SK-N-SH treated with all-trans-retinoic acid at 6 μM for 48 hours (cell line): Measurements from ENCODE around the gene RNF157.

Experiments
- ATAC-seq: fragments of 200-7000 bp; cut with Tn5 transposase; 3 replicates; pipeline ENCODE4 v1.9.1; 2020; ENCODE audit warnings: mild to moderate bottlenecking, moderate library complexity
- ARNTL ChIP-seq: fragments of 450-650 bp; formaldehyde crosslinking; IDR thresholded peaks from 2 replicates; pipeline ENCODE4 v1.5.0; 2020; ENCODE audit warnings: low read depth, mild to moderate bottlenecking, moderate library complexity, borderline replicate concordance
- BACH2 ChIP-seq: fragments of 250-450 bp; sonication (Bioruptor Pico); IDR thresholded peaks from 2 replicates; pipeline ENCODE4 v1.9.0; 2021; ENCODE audit warnings: mild to moderate bottlenecking, borderline replicate concordance
- CSDC2 ChIP-seq: fragments of 250-450 bp; sonication (Bioruptor Pico); IDR thresholded peaks from 2 replicates; pipeline ENCODE4 v1.5.0; 2020; ENCODE audit warnings: mild to moderate bottlenecking, moderate library complexity
- ESRRG ChIP-seq: fragments of 250-450 bp; sonication (Bioruptor Pico); IDR thresholded peaks from 2 replicates; pipeline ENCODE4 v1.6.1; 2021; ENCODE audit warnings: mild to moderate bottlenecking
- GLIS3 ChIP-seq: fragments of 250-450 bp; sonication (Bioruptor Pico); IDR thresholded peaks from 2 replicates; pipeline ENCODE4 v1.5.0; 2020; ENCODE audit warnings: mild to moderate bottlenecking, moderate library complexity
- ISL1 ChIP-seq: fragments of 250-450 bp; sonication (Bioruptor Pico); IDR thresholded peaks from 2 replicates; pipeline ENCODE4 v2.1.2; 2022; ENCODE audit warnings: mild to moderate bottlenecking, moderate library complexity
- OSR1 ChIP-seq: fragments of 250-450 bp; sonication (Bioruptor Pico); IDR thresholded peaks from 2 replicates; pipeline ENCODE4 v1.8.0; 2022; ENCODE audit warnings: moderate library complexity, mild to moderate bottlenecking, inconsistent platforms
- PPARA ChIP-seq: fragments of 250-450 bp; sonication (Bioruptor Pico); IDR thresholded peaks from 2 replicates; pipeline ENCODE4 v1.5.0; 2020; ENCODE audit warnings: mild to moderate bottlenecking, borderline replicate concordance
- RARB ChIP-seq: fragments of 250-450 bp; sonication (Bioruptor Pico); IDR thresholded peaks from 2 replicates; pipeline ENCODE4 v1.8.0; 2021; ENCODE audit warnings: mild to moderate bottlenecking, moderate library complexity
- SNAI2 ChIP-seq: fragments of 250-450 bp; sonication (Bioruptor Pico); IDR thresholded peaks from 2 replicates; pipeline ENCODE4 v1.5.0; 2020; ENCODE audit warnings: mild to moderate bottlenecking, moderate library complexity
- TCF4 ChIP-seq: fragments of 250-450 bp; sonication (Bioruptor Pico); IDR thresholded peaks from 2 replicates; pipeline ENCODE4 v1.8.0; 2021; ENCODE audit warnings: mild to moderate bottlenecking, moderate library complexity, borderline replicate concordance
- TOX ChIP-seq: fragments of 250-450 bp; sonication (Bioruptor Pico); IDR thresholded peaks from 2 replicates; pipeline ENCODE4 v1.8.0; 2021; ENCODE audit warnings: mild to moderate bottlenecking, moderate library complexity, borderline replicate concordance
- ZC3H10 ChIP-seq: fragments of 250-450 bp; sonication (Bioruptor Pico); IDR thresholded peaks from 2 replicates; pipeline ENCODE4 v1.5.1; 2021; ENCODE audit warnings: mild to moderate bottlenecking, moderate library complexity
- ZFP3 ChIP-seq: fragments of 250-450 bp; sonication (Bioruptor Pico); IDR thresholded peaks from 2 replicates; pipeline ENCODE4 v1.5.0; 2020; ENCODE audit warnings: mild to moderate bottlenecking, moderate library complexity
- ZFP30 ChIP-seq: fragments of 450-650 bp; formaldehyde crosslinking; IDR thresholded peaks from 2 replicates; pipeline ENCODE4 v1.5.0; 2022; ENCODE audit warnings: mild to moderate bottlenecking, moderate library complexity
- ZNF565 ChIP-seq: fragments of 450-650 bp; formaldehyde crosslinking; conservative IDR thresholded peaks from 2 replicates; pipeline ENCODE4 v1.5.0; 2020; ENCODE audit warnings: low read depth, mild to moderate bottlenecking, moderate library complexity
- ZNF70 ChIP-seq: fragments of 450-650 bp; formaldehyde crosslinking; IDR thresholded peaks from 2 replicates; pipeline ENCODE4 v1.5.0; 2020; ENCODE audit warnings: mild to moderate bottlenecking, moderate library complexity
- ZNF8 ChIP-seq: fragments of 450-650 bp; formaldehyde crosslinking; IDR thresholded peaks from 2 replicates; pipeline ENCODE4 v1.5.0; 2020; ENCODE audit warnings: mild to moderate bottlenecking, moderate library complexity
- TF ChIP-seq, protein P1 (sequence below): fragments of 250-450 bp; sonication (Bioruptor Pico); IDR thresholded peaks from 2 replicates; pipeline ENCODE4 v1.8.0; 2020; ENCODE audit warnings: mild to moderate bottlenecking, moderate library complexity, borderline replicate concordance
- TF ChIP-seq, protein P2 (sequence below): fragments of 250-450 bp; sonication (Bioruptor Pico); IDR thresholded peaks from 2 replicates; pipeline ENCODE4 v1.5.0; 2020; ENCODE audit warnings: mild to moderate bottlenecking, moderate library complexity
- TF ChIP-seq, protein P3 (sequence below): fragments of 250-450 bp; sonication (Bioruptor Pico); IDR thresholded peaks from 2 replicates; pipeline ENCODE4 v1.8.0; 2021; ENCODE audit warnings: low read depth, mild to moderate bottlenecking, moderate library complexity, borderline replicate concordance
- TF ChIP-seq, protein P4 (sequence below): fragments of 250-450 bp; sonication (Bioruptor Pico); IDR thresholded peaks from 2 replicates; pipeline ENCODE4 v1.5.1; 2020; ENCODE audit warnings: low read depth, mild to moderate bottlenecking, moderate library complexity

RNF157 gene

DNA sequence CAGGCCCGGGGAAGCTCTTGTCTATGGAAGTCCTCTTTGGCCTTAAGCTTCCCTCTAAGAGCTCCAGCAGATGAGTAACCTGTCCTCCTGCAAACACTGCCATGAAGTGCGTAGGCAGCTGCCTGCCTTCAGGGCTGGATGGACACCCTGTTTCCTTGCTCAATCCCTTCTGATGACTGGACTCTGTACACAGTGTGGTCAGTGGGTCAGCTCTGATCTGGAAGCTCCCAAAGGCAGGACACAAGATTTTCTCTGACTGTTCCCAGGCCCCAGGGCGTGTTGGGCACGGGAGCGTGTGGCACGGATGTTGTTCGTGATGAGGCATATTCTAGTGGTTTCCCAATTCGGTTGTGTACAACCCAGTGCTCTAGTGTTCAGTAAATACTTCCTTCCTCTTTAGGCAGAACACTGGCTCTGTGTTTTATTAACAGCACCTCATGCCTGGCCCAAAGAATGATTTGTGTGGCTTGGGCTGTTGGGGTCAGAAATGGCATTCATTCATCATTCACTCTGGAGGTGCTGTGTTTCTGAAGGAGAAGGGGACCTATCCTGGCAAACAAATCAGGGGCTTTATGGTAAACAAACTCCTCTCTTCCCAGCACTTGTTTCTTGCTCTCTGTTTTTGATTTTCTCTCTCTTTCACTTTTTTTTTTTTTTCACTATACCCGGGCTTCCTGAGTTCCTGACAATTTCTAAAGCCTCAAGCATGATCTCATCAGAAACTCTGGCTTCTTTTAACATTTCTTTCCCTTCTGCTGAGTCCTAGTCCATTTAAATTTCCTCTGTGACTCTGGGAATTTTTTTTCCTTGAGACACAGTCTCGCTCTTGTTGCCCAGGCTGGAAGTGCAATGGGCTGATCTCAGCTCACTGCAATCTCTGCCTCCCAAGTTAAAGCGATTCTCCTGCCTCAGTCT lies 12.0 kb upstream of the RNF157 start (continued):
- TF ChIP-seq ZC3H10 (CRISPR knock-in tag): no peak
- TF ChIP-seq, protein P1, sequence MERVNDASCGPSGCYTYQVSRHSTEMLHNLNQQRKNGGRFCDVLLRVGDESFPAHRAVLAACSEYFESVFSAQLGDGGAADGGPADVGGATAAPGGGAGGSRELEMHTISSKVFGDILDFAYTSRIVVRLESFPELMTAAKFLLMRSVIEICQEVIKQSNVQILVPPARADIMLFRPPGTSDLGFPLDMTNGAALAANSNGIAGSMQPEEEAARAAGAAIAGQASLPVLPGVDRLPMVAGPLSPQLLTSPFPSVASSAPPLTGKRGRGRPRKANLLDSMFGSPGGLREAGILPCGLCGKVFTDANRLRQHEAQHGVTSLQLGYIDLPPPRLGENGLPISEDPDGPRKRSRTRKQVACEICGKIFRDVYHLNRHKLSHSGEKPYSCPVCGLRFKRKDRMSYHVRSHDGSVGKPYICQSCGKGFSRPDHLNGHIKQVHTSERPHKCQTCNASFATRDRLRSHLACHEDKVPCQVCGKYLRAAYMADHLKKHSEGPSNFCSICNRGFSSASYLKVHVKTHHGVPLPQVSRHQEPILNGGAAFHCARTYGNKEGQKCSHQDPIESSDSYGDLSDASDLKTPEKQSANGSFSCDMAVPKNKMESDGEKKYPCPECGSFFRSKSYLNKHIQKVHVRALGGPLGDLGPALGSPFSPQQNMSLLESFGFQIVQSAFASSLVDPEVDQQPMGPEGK (CRISPR knock-in tag): no peak

DNA sequence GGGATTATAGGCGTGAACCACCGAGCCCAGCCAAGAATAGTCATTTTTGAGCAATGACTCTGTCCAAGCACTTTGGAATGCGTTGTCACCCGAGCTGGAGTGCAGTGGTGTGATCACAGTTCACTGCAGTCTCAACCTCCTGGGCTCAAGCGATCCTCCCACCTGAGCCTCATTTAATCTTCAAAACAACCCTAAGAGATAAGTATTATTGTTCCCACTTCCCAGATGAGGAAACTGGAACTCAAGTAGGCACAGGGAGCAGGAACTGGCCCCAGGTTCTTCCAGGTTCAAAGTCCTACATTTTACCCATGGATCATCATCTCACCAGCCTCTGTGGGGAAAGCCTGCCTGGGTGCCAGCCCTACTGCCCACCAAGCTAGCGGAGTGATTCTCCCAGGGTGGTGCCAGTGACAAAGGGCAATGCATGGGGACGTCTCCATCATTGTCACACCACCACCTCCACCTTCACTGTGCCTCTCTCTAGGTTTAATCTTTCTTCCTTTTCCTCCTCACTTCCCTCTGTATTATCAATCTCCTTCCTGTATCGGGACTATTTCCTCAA lies 11.3 kb upstream of the RNF157 start:
- no peak for ATAC-seq
- no peak for TF ChIP-seq SNAI2 (CRISPR knock-in tag)
- TF ChIP-seq OSR1 (CRISPR knock-in tag): no peak
- TF ChIP-seq GLIS3 (CRISPR knock-in tag): no peak

DNA sequence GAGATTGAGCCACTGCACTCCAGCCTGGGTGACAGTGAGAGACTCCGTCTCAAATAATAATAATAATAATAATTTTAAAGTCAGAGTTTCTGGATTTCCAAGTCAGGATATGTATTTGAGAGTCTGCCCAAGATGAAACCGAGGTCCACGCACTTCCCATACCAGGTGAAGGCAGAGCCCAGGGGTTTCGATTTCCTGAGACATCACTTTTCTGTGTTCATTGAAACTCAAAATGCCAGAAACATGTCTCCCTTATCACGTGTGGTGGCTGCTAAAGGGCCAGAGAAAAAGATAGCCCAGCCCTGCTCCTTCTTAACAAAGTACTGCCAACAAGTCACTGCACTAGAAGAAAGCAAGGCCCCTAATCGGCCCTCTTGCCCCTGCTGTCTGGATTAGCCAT lies 9.8 kb upstream of the RNF157 start:
- ATAC-seq: no peak
- TF ChIP-seq ZNF70: no peak

DNA sequence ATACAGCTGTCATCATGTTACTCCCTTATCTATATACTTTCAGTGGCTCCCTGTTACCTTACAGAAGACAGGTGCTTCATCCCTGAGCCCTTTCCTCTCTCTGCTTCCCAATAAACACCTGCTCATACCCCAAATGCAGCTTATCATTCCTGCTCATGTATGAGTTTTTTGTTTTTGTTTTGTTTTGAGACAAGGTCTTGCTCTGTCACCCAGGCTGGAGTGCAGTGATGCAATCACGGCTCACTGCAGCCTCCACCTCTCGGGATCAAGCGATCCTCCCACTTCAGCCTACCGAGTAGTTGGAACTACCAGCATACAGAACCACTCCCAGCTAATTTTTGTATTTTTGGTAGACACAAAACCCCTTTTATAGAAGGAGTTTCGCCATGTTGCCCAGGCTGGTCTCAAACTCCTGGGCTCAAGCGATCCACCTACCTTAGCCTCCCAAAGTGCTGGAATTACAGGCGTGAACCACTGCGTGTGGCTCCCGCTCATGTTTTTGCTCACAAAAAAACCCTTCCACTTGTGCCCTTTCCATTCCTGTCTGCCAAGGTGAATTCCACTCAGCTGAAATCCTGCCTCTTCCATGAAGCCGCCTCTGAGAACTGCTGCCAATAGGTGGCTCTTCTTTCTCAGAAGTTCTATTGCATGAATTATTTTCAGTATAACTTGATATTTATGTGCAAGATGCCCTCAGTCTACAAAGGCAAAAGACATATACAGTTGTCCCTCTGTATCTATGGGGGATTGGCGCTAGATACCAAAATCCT lies 7.9 kb upstream of the RNF157 start:
- peak; percentile 61 for ATAC-seq
- no peak for TF ChIP-seq ZC3H10 (CRISPR knock-in tag)
- no peak for TF ChIP-seq RARB (CRISPR knock-in tag)
- no peak for TF ChIP-seq BACH2
- TF ChIP-seq, protein P1 (CRISPR knock-in tag): no peak
- no peak for TF ChIP-seq OSR1 (CRISPR knock-in tag)
- no peak for TF ChIP-seq TOX (CRISPR knock-in tag)
- TF ChIP-seq ESRRG (CRISPR knock-in tag): no peak
- TF ChIP-seq ARNTL (CRISPR knock-in tag): no peak
- no peak for TF ChIP-seq ZNF70
- no peak for TF ChIP-seq ISL1
- TF ChIP-seq SNAI2 (CRISPR knock-in tag): no peak
- no peak for TF ChIP-seq TCF4
- TF ChIP-seq ZFP30 (CRISPR knock-in tag): no peak
- TF ChIP-seq, protein P2, sequence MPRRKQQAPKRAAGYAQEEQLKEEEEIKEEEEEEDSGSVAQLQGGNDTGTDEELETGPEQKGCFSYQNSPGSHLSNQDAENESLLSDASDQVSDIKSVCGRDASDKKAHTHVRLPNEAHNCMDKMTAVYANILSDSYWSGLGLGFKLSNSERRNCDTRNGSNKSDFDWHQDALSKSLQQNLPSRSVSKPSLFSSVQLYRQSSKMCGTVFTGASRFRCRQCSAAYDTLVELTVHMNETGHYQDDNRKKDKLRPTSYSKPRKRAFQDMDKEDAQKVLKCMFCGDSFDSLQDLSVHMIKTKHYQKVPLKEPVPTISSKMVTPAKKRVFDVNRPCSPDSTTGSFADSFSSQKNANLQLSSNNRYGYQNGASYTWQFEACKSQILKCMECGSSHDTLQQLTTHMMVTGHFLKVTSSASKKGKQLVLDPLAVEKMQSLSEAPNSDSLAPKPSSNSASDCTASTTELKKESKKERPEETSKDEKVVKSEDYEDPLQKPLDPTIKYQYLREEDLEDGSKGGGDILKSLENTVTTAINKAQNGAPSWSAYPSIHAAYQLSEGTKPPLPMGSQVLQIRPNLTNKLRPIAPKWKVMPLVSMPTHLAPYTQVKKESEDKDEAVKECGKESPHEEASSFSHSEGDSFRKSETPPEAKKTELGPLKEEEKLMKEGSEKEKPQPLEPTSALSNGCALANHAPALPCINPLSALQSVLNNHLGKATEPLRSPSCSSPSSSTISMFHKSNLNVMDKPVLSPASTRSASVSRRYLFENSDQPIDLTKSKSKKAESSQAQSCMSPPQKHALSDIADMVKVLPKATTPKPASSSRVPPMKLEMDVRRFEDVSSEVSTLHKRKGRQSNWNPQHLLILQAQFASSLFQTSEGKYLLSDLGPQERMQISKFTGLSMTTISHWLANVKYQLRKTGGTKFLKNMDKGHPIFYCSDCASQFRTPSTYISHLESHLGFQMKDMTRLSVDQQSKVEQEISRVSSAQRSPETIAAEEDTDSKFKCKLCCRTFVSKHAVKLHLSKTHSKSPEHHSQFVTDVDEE (CRISPR knock-in tag): no peak

DNA sequence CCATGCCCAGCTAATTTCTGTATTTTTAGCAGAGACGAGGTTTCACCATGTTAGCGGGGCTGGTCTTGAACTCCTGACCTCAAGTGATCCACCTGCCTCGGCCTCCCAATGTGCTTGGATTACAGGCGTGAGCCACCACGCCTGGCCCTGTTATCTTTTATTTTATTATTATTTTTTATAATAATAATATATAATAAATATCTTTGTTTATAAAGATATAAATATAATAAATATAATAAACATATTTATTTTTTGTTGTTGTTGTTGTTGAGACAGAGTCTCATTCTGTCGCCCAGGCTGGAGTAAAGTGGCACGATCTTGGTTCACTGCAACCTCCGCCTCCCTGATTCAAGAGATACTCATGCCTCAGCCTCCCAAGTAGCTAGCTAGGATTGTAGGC lies 7.0 kb upstream of the RNF157 start:
- no peak for ATAC-seq
- TF ChIP-seq ZNF8 (CRISPR knock-in tag): no peak
- no peak for TF ChIP-seq ESRRG (CRISPR knock-in tag)
- TF ChIP-seq PPARA (CRISPR knock-in tag): no peak
- TF ChIP-seq, protein P3, sequence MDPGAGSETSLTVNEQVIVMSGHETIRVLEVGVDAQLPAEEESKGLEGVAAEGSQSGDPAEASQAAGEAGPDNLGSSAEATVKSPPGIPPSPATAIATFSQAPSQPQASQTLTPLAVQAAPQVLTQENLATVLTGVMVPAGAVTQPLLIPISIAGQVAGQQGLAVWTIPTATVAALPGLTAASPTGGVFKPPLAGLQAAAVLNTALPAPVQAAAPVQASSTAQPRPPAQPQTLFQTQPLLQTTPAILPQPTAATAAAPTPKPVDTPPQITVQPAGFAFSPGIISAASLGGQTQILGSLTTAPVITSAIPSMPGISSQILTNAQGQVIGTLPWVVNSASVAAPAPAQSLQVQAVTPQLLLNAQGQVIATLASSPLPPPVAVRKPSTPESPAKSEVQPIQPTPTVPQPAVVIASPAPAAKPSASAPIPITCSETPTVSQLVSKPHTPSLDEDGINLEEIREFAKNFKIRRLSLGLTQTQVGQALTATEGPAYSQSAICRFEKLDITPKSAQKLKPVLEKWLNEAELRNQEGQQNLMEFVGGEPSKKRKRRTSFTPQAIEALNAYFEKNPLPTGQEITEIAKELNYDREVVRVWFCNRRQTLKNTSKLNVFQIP (CRISPR knock-in tag): no peak
- no peak for TF ChIP-seq CSDC2 (CRISPR knock-in tag)
- TF ChIP-seq SNAI2 (CRISPR knock-in tag): no peak
- no peak for TF ChIP-seq ZNF565 (CRISPR knock-in tag)
- no peak for TF ChIP-seq ZFP3 (CRISPR knock-in tag)
- TF ChIP-seq ZC3H10 (CRISPR knock-in tag): no peak
- no peak for TF ChIP-seq ZFP30 (CRISPR knock-in tag)
- no peak for TF ChIP-seq BACH2
- TF ChIP-seq, protein P4, sequence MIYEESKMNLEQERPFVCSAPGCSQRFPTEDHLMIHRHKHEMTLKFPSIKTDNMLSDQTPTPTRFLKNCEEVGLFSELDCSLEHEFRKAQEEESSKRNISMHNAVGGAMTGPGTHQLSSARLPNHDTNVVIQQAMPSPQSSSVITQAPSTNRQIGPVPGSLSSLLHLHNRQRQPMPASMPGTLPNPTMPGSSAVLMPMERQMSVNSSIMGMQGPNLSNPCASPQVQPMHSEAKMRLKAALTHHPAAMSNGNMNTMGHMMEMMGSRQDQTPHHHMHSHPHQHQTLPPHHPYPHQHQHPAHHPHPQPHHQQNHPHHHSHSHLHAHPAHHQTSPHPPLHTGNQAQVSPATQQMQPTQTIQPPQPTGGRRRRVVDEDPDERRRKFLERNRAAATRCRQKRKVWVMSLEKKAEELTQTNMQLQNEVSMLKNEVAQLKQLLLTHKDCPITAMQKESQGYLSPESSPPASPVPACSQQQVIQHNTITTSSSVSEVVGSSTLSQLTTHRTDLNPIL (CRISPR knock-in tag): no peak
- no peak for TF ChIP-seq GLIS3 (CRISPR knock-in tag)
- TF ChIP-seq RARB (CRISPR knock-in tag): no peak
- no peak for TF ChIP-seq OSR1 (CRISPR knock-in tag)
- no peak for TF ChIP-seq ARNTL (CRISPR knock-in tag)
